ENCODE measurements around the gene PI4K2A. TPM values are rescaled to one million over a fixed set of nuclear protein-coding genes. Genes with fewer than 3 reads are reported as not detected.
"Not testable (repeated sequence)": the region's sequence is repeated elsewhere in the genome, so short reads cannot be mapped to it uniquely, and the experiment has no call there.

Gene PI4K2A
- total RNA-seq, 1 donor from 2014 or later = 11.0 TPM

DNA sequence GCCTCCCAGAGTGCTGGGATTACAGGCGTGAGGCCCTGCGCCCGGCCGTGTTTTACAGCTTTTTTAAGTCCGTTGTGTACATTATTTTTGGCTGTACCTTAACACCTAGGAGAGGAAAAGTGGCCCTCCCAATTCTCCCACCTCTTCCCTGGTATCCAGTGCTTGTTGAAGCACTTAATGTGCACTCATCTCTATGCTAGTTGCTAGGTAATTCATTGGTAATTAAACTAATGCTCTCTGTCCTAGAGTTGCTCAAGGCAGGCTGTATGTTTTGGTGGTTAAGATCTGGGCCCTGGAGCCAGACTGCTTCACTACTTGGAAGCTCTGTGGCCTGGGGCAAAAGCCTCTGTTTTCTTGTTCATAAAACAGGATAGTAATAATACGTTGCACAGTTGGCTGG lies 27.0 kb downstream of the PI4K2A start:
- FAIRE-seq (no peak), DNase-seq (ENCODE audit: low spot score in 2 of 2) (no peak)

- no peak for FAIRE-seq
Observed at GRCh38 chr10:97669571-97669970, 29.1 kb downstream of the PI4K2A start.

DNA sequence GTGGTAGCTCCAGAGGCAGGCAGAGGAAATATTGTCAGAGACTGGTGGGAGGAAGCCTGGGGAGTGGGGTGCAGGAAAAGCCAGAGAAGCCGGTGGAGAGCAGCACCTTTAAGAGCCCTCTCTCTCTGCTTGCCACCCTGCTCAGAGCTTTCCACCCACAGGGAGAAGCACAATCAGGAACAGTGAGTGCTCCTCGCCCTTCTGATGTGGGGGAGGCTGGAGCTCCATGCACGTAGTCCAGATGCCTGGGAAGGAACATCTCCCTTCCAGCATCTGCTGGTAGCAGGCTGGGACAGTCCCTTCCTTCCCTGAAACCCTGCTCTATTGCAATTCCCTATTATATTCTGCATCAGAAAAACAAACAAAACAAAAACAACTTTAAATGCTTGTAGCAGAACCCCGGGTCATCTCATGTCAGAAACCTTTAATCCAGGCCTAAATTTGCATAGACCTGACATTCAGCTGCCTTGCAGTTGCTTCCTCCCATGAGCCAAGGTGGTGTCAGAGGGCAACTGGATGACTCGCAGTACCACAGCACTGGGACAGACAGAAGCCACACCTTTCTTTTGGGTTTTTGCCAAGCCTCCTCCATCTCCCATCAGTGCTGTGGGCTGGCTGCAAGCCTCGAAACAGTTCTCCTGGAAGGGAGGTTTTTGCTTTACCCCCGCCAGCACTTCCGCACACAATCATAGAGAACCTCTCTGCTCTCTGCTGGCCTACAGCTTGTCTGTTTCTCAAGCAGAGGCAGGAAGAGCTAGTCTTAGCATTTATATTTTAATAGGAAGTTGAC lies 33.5 kb downstream of the PI4K2A start:
- DNase-seq (ENCODE audit: low spot score in 2 of 2) (no peak), FAIRE-seq (no peak)

More at GRCh38 chr10:97669571-97669970, 29.1 kb downstream of the PI4K2A start:
- DNase-seq (ENCODE audit: low spot score in 2 of 2) = no peak

GRCh38 chr10:97675222-97675621 lies 34.8 kb downstream of the PI4K2A start:
- no peak for FAIRE-seq
- DNase-seq (ENCODE audit: low spot score in 2 of 2) = no peak

DNA sequence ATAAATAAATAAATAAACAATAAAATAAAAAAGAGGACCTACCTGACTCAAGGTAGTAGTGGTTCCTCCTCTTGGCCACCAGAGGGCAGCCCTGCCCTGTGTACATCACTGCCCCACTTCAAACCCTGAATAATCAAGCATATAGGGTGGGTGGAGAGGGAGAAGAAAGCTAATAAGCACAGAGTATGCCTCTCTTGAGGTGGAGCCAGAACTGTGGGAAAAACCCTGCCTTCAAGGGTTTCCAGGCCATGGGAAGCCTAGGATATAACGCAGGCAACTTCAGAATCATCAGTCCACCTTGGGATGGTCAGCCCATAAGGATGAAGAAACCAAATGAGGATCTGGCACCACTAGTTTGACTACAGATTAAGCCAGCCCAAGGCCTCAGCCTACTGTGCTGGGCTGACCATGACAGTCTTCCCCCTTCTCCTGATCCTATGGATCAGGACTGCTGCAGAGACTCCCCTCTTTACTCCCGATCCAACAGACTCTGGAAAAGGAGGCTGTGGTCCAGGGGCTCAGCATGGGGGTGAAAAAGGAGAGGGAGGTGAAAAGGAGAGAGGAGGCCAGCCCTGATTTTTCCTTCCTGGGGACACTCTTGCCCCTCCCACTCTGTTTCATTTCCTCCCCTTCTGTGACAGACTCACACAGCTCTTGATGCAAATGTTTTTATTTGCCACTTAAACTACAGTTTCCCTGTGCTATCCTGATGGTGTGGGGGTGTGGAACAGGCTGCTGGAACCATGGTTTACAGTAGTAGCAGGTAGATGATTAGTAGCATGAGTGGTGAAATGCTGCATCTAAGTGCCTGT lies 36.5 kb downstream of the PI4K2A start:
- FAIRE-seq = no peak
- DNase-seq (ENCODE audit: low spot score in 2 of 2) = peak; percentile 51 to 67

DNA sequence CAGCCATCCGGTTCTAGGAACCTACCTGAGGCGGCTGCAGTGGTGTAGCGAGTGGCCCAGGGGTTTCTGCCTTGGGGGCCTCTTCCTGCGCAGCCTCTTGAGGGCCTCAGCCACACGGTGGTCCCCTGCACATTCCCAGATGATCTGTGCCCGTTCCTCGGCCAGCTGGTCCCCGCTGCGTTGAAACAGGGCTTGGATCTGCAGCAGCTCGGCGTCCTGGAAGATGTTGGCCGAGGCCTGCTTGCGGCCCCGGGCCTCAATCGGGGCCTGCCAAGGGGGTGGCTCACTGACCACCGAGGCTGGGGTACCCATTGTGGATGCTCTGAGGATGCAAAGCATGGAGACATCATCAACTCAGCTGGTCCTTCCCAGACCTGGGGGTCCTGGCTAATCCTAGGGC lies 39.1 kb downstream of the PI4K2A start:
- DNase-seq (ENCODE audit: low spot score in 2 of 2) (no peak), FAIRE-seq (no peak)

- FAIRE-seq = no peak
- no peak for DNase-seq (ENCODE audit: low spot score in 2 of 2)
Observed at GRCh38 chr10:97682042-97682441, 41.6 kb downstream of the PI4K2A start.

DNA sequence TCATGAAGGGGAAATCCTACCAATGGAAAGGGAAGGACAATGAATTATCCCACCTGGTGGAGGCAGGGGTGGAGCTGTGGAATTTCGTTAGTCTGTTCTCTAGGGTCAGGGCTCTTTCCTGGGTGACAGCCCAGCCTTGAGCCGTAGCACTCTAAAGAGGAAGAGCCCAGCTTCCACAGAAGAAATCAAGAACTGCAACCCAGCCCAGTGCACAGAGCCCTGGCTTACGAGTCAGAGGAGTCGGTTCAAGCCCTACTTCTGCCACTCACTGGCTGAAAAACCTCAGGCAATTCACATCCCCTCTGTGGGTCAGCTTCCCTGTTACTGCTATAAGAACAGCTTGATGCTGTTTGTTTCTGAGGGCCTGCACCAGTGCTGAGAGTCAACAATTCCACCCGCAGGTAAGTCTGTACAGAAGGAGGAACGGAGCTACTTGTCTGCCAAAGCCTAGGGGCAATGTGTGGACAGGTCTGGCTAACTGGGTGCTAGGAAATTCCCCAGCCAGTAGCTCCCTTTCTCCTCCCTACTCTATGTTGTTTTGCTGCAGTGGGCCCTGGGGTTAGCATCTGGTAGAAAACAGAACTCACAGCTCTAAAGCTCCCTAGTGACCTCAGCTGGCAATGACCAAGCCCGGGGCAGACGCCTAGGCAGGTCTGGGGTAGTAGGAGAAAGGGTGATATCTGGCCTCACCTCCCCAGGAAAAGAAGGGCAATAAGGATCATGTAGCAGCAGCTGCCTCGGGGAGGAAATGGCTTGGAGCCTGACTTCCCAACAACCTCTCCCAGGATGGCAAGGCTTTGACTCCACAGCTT lies 43.3 kb downstream of the PI4K2A start:
- no peak for FAIRE-seq

DNA sequence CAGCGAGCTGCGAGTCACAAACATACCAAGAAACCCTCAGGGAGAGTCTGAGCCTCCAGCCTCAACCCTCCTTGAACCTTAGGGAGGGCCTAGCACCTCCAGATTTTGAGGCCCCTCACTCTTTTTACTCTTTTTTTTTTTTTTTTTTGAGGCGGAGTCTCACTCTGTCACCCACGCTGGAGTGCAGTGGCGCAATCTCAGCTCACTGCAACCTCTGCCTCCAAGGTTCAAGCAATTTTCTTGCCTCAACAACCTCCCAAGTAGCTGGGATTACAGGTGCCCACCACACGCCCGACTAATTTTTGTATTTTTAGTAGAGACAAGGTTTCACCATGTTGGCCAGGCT lies 43.9 kb downstream of the PI4K2A start:
- DNase-seq (ENCODE audit: low spot score in 2 of 2); FAIRE-seq: not testable (repeated sequence)

More for the DNA sequence above, 43.3 kb downstream of the PI4K2A start:
- DNase-seq (ENCODE audit: low spot score in 2 of 2) = no peak

DNA sequence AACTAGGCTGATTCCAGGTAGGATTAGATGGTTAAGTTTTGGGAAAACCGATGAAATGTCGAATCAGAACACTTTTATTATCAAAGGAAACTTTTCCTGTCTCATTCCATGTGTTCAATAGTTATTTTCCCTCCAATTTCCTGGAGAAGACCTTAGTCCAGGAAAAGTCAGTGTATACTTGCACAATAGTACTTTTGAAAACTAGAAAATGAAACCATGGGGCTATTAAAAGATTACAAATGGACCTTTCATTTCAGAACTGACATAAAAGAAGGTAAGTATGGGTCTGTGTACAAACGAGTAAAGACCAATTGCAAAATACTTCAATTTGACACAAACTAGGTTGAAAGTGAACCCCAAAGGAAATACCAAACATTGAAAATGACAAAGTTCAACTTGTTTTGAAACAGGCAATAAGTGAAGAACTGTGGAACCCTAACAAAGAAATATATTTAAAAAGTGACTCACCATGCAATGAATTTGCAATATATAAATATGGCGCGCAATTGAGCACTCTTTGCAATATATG lies 44.5 kb downstream of the PI4K2A start:
- DNase-seq (ENCODE audit: low spot score in 2 of 2) (no peak), FAIRE-seq (no peak)

- DNase-seq (ENCODE audit: low spot score in 2 of 2) (no peak), FAIRE-seq (no peak)
Observed at GRCh38 chr10:97685395-97685958, 45.0 kb downstream of the PI4K2A start.

DNA sequence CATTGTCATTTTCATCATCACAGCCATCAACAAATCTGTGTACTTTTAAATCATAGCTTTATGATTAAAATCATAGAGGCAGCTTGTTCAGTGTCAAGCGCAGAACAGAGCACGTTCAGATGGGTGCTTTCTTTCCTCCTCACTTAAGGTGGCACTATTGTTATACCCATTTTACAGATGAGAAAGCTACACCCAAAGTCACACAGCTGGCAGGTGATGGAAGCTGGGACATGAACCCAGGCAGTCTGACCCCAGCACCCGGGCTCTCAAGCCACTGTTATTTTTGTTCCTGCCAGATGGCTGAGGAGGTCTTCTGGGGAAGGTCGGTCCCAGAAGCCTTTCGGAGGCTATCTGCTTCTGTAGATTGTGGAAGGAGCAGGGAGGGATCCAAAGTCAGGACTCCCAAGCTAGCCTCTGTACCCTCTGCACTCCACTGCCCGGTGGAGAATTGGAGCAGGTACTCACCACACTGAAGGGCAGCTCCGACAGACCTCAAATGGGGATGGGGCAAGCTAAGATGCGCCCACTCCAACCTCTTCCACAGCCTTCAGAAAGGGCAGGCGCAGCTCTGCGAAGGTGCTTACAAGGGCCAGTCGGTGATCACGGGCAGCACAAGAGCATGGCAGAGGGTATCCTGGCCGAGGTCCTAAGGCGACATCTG lies 46.0 kb downstream of the PI4K2A start:
- no peak for DNase-seq (ENCODE audit: low spot score in 2 of 2)
- no peak for FAIRE-seq

- FAIRE-seq = no peak
Observed at GRCh38 chr10:97686962-97687784, 46.7 kb downstream of the PI4K2A start, which contains the start of gene AVPI1. Gene AVPI1 (minus strand): TSS chr10:97687241. CDS start chr10:97679905, 7,336 bp downstream.

DNA sequence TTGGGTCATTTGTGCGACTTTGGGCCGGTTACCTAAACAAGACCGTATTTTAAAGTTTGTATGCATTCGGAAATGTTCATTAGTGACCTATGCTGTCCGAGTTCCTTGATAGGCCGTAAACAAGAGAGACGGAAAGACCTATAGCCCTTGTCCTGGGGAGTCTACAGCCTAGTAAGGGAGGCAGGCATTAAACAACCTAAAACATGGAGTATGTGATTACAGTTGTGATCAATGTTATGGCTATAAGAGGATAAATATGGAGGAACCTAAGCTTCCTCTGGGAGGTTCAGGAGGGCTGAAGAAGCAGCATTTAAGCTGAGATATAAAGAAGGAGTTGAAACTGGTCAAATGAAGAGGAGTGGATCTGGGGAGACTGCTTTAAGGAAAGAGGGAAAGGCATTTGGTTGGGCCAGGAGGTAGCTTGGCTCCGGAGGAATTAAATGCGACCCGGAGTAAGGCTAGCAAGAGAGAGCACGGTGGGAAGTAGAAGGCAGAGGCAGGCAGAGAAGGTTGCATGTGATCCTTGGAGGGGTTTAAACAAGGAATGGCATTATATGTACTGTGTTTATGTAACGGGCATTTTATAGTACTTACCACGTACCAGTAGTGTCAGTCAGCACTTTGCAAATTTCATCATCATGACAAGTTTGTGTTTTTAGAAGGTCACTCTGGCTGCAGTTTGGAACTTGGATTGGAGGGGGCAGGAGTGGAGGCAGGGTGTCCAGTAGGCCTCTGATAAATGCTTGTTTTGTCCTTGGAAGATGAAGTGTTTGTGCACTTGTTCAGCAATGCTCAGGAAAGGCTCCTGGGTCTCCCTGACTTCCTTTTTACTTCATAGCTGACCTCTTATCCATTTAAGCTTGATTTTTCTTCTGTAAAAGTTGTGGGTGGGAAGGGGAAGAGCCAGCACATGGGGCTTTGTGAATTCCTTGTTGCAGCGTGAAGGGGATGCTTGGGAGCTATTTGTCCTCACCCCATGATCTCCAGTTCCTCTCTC lies 47.6 kb downstream of the PI4K2A start:
- FAIRE-seq = no peak
- DNase-seq (ENCODE audit: low spot score in 2 of 2) = no peak

More at GRCh38 chr10:97686962-97687784, 46.7 kb downstream of the PI4K2A start, which contains the start of gene AVPI1:
- DNase-seq (ENCODE audit: low spot score in 2 of 2) = peak; percentile 91 to 95

- FAIRE-seq = no peak
- no peak for DNase-seq (ENCODE audit: low spot score in 2 of 2)
Observed at GRCh38 chr10:97689559-97690020, 49.1 kb downstream of the PI4K2A start.

DNA sequence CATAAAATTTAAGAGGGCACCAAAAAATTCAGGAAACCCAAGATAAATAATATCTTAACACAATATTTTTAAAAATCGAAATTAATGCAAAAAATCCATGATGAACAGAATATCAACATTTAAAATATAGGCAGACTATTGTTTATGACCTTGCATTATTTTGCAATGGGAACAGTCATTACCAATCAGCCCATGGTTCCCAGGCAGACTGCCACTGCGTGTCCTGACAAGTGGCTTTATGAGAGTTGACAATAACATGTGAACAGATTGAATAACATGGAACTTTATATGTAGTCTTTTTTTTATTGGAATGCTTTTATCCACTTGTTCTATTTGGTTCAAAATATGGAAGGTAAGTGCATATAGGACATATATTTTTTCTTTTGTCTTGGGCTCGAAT lies 49.7 kb downstream of the PI4K2A start:
- FAIRE-seq (no peak), DNase-seq (ENCODE audit: low spot score in 2 of 2) (no peak)

- DNase-seq (ENCODE audit: low spot score in 2 of 2); FAIRE-seq: not testable (repeated sequence)
Observed at GRCh38 chr10:97698072-97698655, 57.7 kb downstream of the PI4K2A start.

Data from frontal cortex (tissue), 4 donors.